NCI-H1417 treated with DMSO at 0.1 percent for 48 hours (cell line): Measurements from ENCODE around the gene THNSL1.
"Not testable (repeated sequence)": the region's sequence is repeated elsewhere in the genome, so short reads cannot be mapped to it uniquely, and the experiment has no call there.

ENCODE experiments used
- DNase-seq: peaks from one replicate; lab custom pipeline; 2025; lab: John Stamatoyannopoulos, UW

The THNSL1 gene, protein sequence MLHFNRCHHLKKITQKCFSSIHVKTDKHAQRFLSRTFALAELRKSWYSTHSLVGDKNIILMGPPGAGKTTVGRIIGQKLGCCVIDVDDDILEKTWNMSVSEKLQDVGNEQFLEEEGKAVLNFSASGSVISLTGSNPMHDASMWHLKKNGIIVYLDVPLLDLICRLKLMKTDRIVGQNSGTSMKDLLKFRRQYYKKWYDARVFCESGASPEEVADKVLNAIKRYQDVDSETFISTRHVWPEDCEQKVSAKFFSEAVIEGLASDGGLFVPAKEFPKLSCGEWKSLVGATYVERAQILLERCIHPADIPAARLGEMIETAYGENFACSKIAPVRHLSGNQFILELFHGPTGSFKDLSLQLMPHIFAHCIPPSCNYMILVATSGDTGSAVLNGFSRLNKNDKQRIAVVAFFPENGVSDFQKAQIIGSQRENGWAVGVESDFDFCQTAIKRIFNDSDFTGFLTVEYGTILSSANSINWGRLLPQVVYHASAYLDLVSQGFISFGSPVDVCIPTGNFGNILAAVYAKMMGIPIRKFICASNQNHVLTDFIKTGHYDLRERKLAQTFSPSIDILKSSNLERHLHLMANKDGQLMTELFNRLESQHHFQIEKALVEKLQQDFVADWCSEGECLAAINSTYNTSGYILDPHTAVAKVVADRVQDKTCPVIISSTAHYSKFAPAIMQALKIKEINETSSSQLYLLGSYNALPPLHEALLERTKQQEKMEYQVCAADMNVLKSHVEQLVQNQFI

DNA sequence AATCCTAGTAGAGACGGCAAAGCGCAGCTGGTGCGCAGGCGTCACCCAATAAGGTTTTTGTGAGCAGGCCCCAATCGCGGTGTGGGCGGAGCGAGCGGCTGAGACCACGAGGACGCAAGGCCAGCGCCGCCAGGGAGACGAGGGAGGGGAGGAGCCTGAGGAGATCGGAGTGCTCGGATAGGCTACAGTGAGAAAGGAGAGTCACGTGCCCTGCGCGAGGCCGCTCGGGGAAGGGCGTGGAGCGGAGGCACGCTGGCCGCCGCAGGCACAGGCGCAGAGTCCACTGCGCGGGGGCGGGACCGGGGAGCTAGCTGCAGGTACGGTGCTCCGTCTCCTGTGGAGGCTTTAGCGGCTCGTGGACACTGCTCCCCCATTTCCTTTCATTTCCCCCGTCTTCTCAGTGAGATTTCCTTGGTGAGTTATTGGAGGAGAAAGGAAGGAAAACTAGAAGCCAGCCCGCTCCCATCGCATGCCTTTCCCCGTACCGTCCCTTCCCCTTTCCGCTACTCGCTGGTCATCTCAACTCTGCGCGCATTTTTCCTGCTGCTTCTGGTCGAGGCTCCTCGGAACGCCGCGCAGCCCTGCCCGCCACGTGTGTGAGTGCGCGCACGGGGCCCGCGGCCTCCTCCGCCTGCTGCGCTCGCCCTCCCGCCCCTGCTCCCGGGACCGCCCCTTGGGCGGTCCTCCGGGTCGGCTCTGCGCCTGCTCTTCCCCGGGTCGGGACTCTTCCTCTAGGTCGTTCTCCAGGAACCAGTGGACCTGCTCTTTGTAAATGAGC is at the start of gene THNSL1:
TSS of gene THNSL1 (plus strand) at position 237 of the 778 bp plus-strand sequence. CDS start 6,612 bp downstream, outside the sequence.
- DNase-seq: peak; percentile 91

DNA sequence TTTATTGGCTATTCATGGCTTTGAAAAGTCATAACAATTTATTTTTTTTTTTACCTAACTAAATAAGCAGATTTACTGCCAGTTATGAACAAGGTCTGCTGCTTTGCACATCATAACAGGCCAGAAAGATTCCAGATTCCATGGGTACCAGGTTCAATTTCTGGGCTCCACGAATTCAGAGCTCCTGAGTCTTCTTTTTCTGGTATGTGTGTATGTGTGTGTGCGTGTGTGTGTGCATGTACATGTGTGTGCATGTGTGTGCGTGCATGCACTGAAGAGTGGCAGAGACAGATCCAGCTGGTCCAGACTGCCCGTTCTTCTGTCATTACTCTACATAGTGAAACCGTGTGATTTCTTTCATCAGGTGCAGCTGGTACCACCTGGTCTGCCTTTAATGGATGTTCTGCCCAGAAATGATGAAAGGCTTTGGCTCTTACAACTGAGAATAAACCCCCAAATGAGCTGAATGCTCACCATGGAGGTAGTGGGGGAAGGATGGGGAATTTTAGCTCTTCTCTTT is 49.4 kb upstream of the THNSL1 start:
- DNase-seq: no peak

DNA sequence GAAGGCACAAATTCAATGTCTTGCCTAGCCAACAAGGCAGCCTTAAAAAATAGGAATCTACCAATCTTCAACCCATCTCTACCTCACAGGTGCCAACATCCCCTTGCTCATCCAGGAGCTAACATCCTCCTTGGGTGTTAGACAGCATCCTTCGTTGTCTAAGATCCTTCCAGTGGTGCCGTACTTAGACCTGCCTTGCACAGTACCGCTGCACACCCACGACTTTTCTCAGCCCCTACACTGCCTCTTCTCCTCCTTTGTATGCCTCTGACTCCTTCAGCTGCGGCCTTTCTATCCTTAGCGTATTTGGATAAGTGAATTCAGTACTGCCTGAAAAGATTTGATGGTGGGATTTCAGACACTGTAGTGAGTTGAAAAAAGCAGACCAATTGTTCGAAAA is 48.1 kb upstream of the THNSL1 start:
- no peak for DNase-seq

DNA sequence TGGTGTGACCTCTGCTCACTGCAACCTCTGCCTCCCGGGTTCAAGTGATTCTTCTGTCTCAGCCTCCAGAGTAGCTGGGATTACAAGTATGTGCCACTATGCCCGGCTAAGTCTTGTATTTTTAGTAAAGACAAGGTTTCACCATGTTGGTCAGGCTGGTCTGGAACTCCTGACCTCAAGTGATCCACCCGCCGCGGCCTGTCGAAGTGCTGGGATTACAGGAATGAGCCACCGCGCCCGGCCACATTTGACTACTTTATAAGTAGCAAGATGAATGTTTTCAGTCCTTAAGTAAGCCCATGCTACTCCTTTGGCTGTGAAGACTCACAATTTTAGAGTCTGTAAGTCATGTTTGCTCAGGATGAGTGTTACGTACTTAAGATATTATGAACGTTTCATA is 47.5 kb upstream of the THNSL1 start:
- not testable (repeated sequence) for DNase-seq

DNA sequence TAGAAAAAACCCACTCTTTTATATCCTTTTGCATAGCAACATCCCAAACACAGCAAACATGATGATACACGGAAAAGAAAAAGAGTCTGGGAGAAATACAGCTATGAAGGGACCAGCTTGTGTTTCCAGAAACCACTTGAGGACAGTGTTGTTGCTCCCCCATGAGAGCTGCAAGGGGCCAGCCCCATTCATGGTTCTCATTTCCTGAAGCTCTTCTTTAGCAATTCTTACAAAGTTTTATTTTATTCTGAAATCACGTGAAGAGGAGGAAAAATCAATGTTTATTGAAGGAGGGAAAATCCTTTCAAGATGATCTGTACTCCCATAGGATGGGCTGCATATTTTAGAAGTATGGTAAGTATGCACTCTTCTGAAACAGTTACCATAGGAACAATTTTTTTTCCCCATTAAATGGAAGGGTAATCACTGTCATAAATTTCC is 46.6 kb upstream of the THNSL1 start:
- DNase-seq: no peak

DNA sequence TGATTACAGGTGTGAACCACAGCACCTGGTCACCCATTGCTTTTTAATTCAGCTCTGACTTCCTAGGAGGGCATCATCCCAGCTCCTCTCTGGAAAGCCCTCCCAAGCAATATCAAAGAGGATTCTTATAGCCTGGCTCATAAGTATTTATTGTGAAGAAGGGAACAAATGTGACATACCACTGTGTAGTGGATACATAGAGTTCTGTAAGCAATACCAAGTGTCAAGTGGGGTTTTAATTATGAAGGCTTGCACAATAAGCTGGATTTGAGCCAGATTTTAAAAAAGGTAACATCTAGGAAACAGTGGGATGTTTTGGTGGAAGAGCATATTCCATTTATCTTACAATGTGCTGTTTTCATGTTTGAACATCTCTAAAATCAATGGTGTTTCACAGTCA is 45.0 kb upstream of the THNSL1 start:
- no peak for DNase-seq

DNA sequence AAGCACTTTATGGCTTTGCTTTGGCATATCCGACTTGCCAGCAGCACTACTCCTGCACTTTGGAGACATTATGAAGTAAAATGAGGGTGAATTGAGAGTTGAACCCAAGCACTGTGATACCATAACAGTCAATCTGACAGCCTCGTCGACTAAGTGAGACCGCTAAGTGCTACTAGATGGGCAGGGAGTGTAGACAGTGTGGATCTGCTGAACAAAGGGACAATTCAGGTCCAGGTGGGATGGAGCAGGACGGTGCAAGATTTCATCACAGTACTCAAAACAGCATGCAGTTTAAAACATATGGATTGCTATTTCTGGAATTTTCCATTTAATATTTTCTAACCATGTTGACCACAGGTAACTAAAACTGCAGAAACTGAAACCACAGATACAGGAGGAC is 43.2 kb upstream of the THNSL1 start:
- no peak for DNase-seq

DNA sequence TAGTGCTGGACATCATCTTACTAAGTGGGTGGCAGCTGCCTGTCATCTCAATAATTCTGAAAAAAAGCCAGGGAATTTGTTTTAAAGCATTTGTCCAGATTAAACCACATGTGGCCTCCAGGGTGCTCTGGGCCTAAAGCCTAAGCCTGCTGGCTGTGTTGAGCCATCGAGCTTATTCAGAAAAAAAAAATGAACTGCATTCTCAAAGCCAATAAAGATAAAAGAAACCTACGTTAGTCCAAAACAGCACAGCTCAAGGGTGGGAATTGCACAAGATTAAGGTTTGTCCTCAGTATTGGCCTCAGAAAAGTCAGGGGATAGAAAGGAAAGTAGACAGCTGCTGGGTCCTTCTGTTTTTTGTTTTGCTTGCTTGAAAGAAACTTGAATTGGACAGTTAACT is 41.4 kb upstream of the THNSL1 start:
- DNase-seq: no peak

DNA sequence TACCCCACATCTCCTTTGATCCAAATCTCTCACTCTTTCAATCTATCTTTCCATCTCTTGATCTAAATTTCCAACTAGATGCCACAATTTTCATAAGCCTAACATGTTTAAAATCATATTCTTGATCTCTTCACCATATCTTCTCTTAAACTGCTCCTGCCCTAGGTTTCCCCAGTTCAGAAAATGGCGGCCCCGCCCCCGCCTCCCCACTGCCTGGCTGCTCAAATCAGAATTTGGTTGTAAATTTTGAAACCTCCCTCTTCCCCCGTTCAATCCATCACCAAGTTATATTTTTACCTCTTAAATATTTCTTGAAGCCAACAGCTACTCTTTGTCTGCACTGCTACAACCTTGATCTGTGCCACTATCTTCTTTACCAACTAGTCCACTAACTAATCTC is 36.7 kb upstream of the THNSL1 start:
- DNase-seq: no peak

DNA sequence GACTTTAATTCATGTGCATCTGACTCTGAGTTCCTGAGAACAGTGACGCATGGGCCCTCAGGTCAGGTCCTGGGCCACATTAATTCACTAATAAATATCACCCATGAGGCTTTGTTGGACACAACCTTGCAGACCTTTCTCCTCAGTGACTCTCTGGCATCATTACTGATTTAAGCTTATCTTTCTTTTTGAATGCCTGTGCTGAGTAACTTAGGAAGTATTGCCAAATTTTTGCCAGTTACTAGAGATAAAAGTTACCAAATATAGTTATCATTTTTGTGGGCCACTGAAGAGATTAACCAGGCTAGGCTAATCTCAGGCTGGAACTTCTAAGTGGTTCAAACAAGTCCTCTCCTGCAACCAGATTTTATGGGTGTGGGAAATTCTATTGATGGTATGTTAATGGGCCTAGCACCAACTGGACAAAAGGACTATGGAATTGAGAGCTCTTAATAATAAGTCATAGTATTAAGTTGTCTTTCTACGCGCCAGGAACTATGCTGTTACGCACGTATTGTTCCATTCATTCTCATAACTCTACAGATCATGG is 35.2 kb upstream of the THNSL1 start:
- DNase-seq: no peak

DNA sequence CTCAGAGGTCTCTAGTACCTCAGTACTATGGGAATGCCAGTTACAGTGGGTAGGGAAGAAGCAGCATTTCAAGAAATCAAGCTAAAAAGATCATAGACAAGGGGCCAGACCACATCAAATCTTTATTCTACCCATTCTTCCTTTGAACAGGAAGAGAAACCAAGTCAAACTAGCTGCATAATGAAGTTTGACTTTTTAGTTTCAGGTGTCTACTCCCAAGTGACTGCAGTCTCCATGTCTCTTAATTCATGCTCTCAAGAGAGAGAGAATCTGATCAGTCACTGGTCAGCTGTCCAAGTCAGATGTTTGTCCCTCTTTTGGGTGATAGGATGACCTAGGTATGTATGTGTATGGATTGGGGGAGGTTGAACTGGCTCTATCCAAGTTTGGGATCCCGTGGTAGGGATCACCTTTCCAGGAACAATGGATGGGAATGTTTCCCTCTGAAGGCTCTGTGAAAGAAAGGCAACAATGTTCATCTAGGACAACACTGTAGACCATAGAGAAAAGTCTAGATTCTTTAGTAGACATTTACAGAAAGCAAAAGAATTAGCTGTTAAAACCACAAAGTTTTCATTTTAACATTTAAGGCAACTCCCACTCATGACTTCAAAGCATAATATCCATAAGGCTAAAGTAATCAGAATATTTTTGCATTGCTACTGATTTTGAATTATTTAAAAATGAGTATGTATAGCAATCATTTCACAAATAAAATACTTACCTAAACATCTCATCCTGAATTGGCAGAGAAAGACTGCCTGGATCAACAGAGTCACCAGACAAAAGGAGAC is 33.9 kb upstream of the THNSL1 start:
- DNase-seq: no peak

DNA sequence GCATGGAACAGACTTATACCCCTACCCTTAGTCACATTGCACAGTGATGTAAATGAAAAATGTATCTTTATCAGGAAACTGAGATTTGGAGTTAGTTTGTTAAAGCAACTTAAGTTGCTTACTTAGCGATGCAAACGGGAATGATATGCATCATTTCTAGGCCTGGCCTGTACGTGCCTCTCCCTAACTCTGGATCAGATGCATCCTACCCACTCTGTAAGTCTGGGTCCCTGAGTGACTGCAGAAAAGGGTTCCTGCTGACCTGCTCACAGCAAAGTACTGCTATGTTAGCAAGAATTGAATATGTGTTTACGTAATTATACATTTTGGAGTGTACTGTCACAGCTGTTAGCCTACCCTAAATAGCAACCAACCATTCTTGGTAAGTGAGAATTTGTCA is 33.3 kb upstream of the THNSL1 start:
- DNase-seq: no peak

DNA sequence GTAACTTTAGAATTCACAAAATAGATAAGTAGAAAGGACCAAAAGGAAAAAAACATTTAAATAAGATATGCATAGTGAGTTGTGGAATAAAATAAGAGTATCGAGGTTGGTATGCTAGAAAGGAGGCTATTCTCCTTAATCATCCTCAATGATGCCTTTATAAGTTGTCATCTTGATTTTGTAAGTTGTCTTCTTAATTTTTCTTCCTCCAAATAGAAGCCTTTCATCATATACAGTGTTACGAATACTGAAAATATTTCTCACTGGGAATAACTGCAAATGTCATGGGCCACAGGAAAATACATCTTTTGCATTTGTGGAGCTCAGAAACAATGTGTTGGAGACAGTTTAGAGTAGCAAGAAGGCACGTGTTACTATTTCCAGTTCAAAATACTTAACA is 32.5 kb upstream of the THNSL1 start:
- no peak for DNase-seq

DNA sequence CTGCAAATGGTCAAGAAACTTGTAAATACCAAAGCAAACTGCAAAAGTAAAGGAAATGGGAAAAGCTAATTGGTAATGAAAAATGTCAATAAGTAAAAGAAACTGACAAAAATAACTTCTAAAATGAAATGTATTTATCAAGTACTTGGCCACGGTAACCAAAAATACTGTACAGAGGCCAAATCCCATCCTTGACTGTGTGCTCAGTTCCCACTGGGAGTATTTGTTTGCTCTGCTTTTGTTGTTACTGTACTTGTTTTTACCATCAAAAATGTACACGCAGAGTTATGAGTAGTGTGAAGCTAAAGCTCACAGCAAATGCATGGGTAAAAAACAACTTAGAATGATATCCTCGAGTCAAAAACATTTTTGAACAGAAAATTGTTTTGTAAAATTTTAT is 31.5 kb upstream of the THNSL1 start:
- DNase-seq: no peak

DNA sequence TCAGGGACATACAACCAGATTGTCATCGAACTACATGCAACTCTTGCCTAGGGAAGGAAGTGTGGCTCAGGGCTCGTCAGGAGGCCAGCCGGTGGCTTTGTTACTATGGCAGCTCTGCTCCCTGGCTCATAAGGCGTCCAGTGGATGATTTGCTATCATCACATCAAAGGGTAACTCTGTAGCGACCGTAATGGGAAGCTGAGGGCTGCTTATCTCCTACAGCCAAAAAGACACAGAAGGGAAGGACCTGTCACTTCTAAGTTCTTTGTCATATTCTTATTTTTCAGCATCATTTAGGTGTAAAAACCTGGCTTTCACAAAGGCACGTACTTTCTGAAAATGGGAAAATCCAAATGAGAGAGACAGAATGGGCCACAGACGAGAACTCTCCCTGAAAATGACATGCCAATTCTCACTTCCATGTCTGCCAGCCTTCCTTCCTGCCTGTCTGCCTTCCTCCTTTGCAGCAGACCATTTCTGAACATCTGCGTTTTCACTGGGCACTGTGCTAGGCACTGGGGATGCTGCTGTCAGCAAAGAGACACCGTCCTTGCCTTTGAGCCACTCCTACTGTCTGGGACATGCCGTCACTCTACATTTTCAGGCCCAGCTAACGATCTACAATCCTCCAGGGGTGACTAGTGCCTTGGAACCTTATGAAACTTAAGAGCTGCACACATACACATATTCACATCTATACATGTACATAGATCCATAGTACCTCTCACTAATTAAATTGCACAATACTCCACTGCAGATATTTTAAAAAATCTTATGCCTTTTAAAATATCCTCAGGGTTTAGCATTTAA is 27.4 kb upstream of the THNSL1 start:
- no peak for DNase-seq

DNA sequence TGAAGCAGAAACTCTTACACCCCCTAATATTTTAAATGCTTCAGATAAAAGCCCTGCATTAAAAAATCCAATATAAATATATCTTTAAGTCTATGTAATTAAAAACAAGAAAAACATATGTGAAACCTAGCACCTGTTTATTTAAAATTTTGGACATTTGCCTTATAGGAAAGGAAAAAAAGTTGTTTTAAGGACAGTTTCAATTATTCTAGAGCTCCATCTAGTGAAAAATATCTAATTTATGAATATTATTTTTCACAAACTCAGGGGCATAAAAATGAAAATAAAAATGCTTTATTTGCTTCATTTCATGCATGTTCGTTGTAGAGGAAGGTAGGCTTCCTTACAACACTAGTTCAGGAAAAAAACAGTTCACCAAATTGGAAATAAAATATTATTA is 26.5 kb upstream of the THNSL1 start:
- no peak for DNase-seq

DNA sequence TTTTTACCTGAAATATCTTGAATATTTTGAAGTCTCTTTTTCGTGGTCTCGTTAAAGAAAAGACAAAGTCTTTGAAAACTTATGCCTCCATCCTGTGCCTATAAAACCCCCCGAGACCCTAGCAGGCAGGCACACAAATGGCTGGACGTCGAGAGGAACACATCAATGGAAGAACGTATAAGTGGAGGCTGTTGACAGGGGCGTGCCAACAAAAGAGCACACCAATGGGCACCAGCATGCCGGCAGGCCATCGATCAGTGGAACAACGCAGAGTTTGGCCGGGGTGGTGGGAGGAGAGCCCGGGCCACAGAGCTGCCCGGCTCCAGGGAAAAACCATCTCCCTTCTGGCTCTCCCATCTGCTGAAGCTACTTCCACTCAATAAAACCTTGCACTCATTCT is 25.1 kb upstream of the THNSL1 start:
- DNase-seq: no peak

DNA sequence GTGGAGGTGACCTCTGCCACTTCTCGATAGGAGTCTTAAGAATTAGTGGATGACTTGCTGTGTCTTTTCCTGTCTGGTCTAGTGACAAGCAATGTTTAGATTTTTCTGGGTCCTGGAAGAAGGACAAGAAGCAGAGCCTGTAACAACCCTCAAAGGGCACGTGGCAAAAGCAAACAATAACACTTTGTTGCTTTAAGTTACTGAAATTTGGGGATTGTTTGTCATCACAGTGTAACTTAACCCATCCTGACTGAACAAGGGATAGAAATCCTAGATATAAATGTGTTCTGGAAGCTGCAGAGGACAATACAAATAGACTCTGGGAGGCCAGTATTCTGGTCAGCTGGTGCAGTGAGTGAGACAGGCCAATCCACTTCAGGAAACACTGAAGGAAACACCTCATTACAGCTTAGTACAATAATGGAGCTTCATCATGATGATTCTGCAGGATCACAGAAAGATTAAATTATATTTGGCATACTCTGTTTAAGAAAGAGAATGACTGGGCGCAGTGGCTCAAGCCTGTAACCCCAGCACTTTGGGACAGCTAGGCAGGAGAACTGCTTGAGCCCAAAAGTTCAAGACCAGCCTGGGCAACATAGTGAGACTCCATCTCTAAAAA is 23.8 kb upstream of the THNSL1 start:
- no peak for DNase-seq

DNA sequence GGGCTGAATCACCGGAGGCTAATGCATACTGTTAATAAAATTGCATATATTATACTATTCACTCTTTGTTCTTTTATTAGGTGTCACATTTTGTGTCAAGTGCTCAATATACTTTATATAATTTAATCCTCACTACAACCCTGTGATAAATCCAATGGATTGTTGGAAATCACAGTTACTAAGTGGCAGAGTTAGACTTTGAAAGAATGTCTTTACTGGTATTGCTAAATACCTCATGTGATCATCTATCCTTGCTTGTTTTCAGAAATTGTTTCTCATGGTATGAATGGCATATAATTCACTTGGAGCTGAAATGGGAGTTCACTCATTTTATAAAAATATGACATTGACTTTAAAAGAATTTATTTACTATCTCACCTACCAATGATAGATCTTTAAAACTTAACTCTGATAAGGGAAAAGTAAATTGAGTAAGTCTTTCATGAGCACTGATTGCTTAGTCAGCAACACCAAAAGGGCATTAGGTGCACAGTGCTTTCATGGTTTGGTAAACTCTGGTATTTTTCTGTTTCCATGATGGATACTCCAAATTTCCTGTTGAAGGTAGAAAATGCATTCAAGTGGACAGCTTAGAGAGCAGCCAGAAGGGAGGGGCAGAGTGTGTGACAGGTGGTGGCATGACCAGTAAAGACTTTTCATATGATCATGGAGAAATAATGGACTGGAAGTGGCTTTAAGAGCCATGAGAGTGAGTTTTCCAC is 23.0 kb upstream of the THNSL1 start:
- no peak for DNase-seq
